Measurements from ENCODE around the gene CACNA1C. TPM values are rescaled to one million over a fixed set of nuclear protein-coding genes. Genes with fewer than 3 reads are reported as not detected.

Gene CACNA1C
- total RNA-seq, 1 experiment from 2014 or later: 1.1 TPM

GRCh38 chr12:2539938-2540337, 487.2 kb downstream of the CACNA1C start:
- Mint-ChIP-seq H3K9me3 (no peaks in the 10 kb centered on the region), H3K4me3 (no peak overlapping the region), H3K4me1 (peaks cover 0 to 4% of the 10 kb centered on the region in 2 experiments; a peak in 1 of 4 replicates), H3K36me3 (ENCODE audit: insufficient read depth in 1 of 3, low read depth in 3 of 3) (no peaks in the 10 kb centered on the region), H3K27me3 (ENCODE audit: low read depth) (peaks cover 16% of the 10 kb centered on the region), H3K27ac (peak overlapping the region in 1 of 3 experiments; percentile 44; a peak in 1 of 7 replicates)
- Histone ChIP-seq H3K9me3 (ENCODE audit: control insufficient read depth, low read depth, low read length) (no peaks in the 10 kb centered on the region), H3K18ac (ENCODE audit: insufficient read length, low read depth, low read length) (no peak overlapping the region), H3K23ac (ENCODE audit: insufficient read length, low read depth, low read length) (no peak overlapping the region), H2AK5ac (ENCODE audit: insufficient read length, low read length) (no peak overlapping the region), H3K79me1 (ENCODE audit: insufficient read depth, low read depth, low read length, poor library complexity, severe bottlenecking) (no peaks in the 10 kb centered on the region), H3K4me1 (ENCODE audit: insufficient read depth, low read length) (no peaks in the 10 kb centered on the region), H3K4me2 (ENCODE audit: insufficient read depth, insufficient read length, low read length) (no peak overlapping the region), H3T11ph (ENCODE audit: low read length) (no peak overlapping the region), H2BK5ac (ENCODE audit: insufficient read length, low read length) (no peak overlapping the region), H4K91ac (ENCODE audit: insufficient read length, low read depth, low read length) (no peak overlapping the region), H4K8ac (replicated peaks; ENCODE audit: insufficient read length, low read depth, low read length) (no peak overlapping the region), H2AFZ (ENCODE audit: low read length) (no peak overlapping the region), H3K9ac (ENCODE audit: extremely low read depth, insufficient read length, low read length) (no peak overlapping the region), H3K27ac (ENCODE audit: insufficient read length, low read depth, low read length) (no peak overlapping the region), H3K4ac (ENCODE audit: low read depth, low read length) (no peak overlapping the region), H3K23me2 (ENCODE audit: insufficient read length, low read depth, low read length, poor library complexity, severe bottlenecking) (peaks cover 2% of the 10 kb centered on the region), H2BK12ac (ENCODE audit: insufficient read length, low read depth, low read length) (no peak overlapping the region), H3K56ac (ENCODE audit: insufficient read length, low read depth, low read length) (no peak overlapping the region), H3K27me3 (ENCODE audit: insufficient read depth, low read length) (no peaks in the 10 kb centered on the region), H2BK120ac (ENCODE audit: low read depth, low read length, poor library complexity, severe bottlenecking) (no peak overlapping the region), H2BK15ac (ENCODE audit: low read depth, low read length) (no peak overlapping the region), H4K20me1 (ENCODE audit: control insufficient read depth, insufficient read depth, insufficient read length) (no peaks in the 10 kb centered on the region), H3K79me2 (ENCODE audit: insufficient read depth, low read length) (no peaks in the 10 kb centered on the region), H4K5ac (ENCODE audit: insufficient read length, low read depth, low read length) (no peak overlapping the region), H2BK20ac (ENCODE audit: low read depth, low read length, poor library complexity, severe bottlenecking) (no peak overlapping the region), H3K14ac (ENCODE audit: insufficient read depth, low read length) (no peak overlapping the region)
- no peak for TF ChIP-seq CTCF (conservative IDR thresholded peaks at IDR 0.05)
- DNase-seq: no peak
- WGBS (ENCODE audit: extremely low coverage, insufficient read length, low lambda C conversion rate): no CpG with 5 or more reads among the region's 8 CpGs

Measured in H9 (cell line).